GM23338 (cell line): ENCODE data around the gene SUGP1. TPM values are rescaled to one million over a fixed set of nuclear protein-coding genes. Genes with fewer than 3 reads are reported as not detected.

Source experiments
- ATAC-seq: fragments of 200-7000 bp; cut with Tn5 transposase; 3 replicates; pipeline ENCODE4 v1.9.1; 2020
- DNase-seq: peaks from one replicate; pipeline ENCODE4 v3.0.0-alpha.2; 2015; ENCODE audit warnings: low spot score
- H2AFZ ChIP-seq: fragments of 200-600 bp; sonication (generic); 2 replicates; pipeline ENCODE4 v1.8.0; 2016; ENCODE audit warnings: antibody characterized with exemption, mild to moderate bottlenecking, moderate library complexity
- H3F3A ChIP-seq: fragments of 200-600 bp; sonication (generic); replicated peaks from 2 replicates; pipeline ENCODE4 v1.8.0; 2017; ENCODE audit warnings: antibody characterized with exemption, mixed run types, low read depth
- H3K27ac ChIP-seq: fragments of 200-600 bp; sonication (generic); 2 replicates; pipeline ENCODE4 v1.6.1; 2016; ENCODE audit warnings: low read depth
- H3K27me3 ChIP-seq: fragments of 200-600 bp; sonication (generic); 2 replicates; pipeline ENCODE4 v1.8.0; 2016; ENCODE audit warnings: mild to moderate bottlenecking, mixed run types, moderate library complexity; ENCODE audit not compliant: insufficient read depth
- H3K36me3 ChIP-seq: fragments of 200-600 bp; sonication (generic); 2 replicates; pipeline ENCODE4 v1.8.0; 2016; ENCODE audit warnings: mild to moderate bottlenecking; ENCODE audit not compliant: insufficient read depth
- H3K4me1 ChIP-seq: fragments of 200-600 bp; sonication (generic); 2 replicates; pipeline ENCODE4 v1.8.0; 2016; ENCODE audit warnings: mild to moderate bottlenecking, moderate library complexity; ENCODE audit not compliant: insufficient read depth
- H3K4me2 ChIP-seq: fragments of 200-600 bp; sonication (generic); 2 replicates; pipeline ENCODE4 v1.7.1; 2017; ENCODE audit warnings: mixed run types
- H3K4me3 ChIP-seq: fragments of 200-600 bp; sonication (generic); 2 replicates; pipeline ENCODE4 v1.6.1; 2016; ENCODE audit warnings: mixed run types
- H3K79me2 ChIP-seq: fragments of 200-600 bp; sonication (generic); replicated peaks from 2 replicates; pipeline ENCODE4 v1.8.0; 2017; ENCODE audit warnings: mild to moderate bottlenecking; ENCODE audit not compliant: insufficient read depth
- H3K9me2 ChIP-seq: fragments of 200-600 bp; sonication (generic); 2 replicates; pipeline ENCODE4 v1.8.0; 2017; ENCODE audit not compliant: insufficient read depth
- H4K20me1 ChIP-seq: fragments of 200-600 bp; sonication (generic); replicated peaks from 2 replicates; pipeline ENCODE4 v1.8.0; 2017; ENCODE audit warnings: mild to moderate bottlenecking; ENCODE audit not compliant: insufficient read depth
- H3K27ac Mint-ChIP-seq: 2 replicates; pipeline ENCODE4 v1.8.0; 2020; ENCODE audit warnings: inconsistent platforms, mild to moderate bottlenecking, moderate library complexity, mixed read lengths
- H3K27me3 Mint-ChIP-seq: 3 replicates; pipeline ENCODE4 v1.8.0; 2022; ENCODE audit warnings: low read depth, mild to moderate bottlenecking, moderate library complexity, mixed read lengths, inconsistent platforms; ENCODE audit not compliant: insufficient read depth, poor library complexity
- H3K36me3 Mint-ChIP-seq: 3 replicates; pipeline ENCODE4 v1.8.0; 2021; ENCODE audit warnings: low read depth, mild to moderate bottlenecking, inconsistent platforms, moderate library complexity, mixed read lengths
- H3K4me1 Mint-ChIP-seq: 3 replicates; pipeline ENCODE4 v1.8.0; 2020; ENCODE audit warnings: mild to moderate bottlenecking, inconsistent platforms, mixed read lengths
- H3K4me3 Mint-ChIP-seq: 3 replicates; pipeline ENCODE4 v1.8.0; 2021; ENCODE audit warnings: moderate library complexity, mild to moderate bottlenecking, inconsistent platforms, mixed read lengths
- H3K9me3 Mint-ChIP-seq: 3 replicates; pipeline ENCODE4 v1.8.0; 2020; ENCODE audit warnings: moderate library complexity, mild to moderate bottlenecking, inconsistent platforms, mixed read lengths
- CREB1 ChIP-seq: fragments of 250-450 bp; sonication (Bioruptor Pico); IDR thresholded peaks from 2 replicates; pipeline ENCODE4 v1.5.0; 2020; ENCODE audit warnings: low read depth, mild to moderate bottlenecking, moderate library complexity
- CTCF ChIP-seq, 2 experiments: fragments of 200-600 bp in 1 of 2; sonication (generic) in 1 of 2; conservative IDR thresholded peaks; 2 replicates each; pipeline versions ENCODE4 v1.5.1 to v1.6.1; 2016 to 2017; ENCODE audit warnings: antibody characterized with exemption in 2 of 2, low read depth in 2 of 2, mild to moderate bottlenecking in 2 of 2, moderate library complexity in 1 of 2
- EZH2 ChIP-seq: fragments of 200-600 bp; sonication (generic); IDR thresholded peaks from one replicate; pipeline ENCODE4 v1.8.0; 2017; ENCODE audit warnings: antibody characterized with exemption, mild to moderate bottlenecking, low read depth; ENCODE audit not compliant: unreplicated experiment
- EZH2phosphoT487 ChIP-seq: fragments of 200-600 bp; sonication (generic); IDR thresholded peaks from one replicate; pipeline ENCODE4 v1.8.1; 2018; ENCODE audit warnings: antibody characterized with exemption; ENCODE audit not compliant: unreplicated experiment
- NANOG ChIP-seq: IDR thresholded peaks from 2 replicates; pipeline ENCODE4 v1.6.1; 2016; ENCODE audit warnings: antibody characterized with exemption, borderline replicate concordance
- POLR2AphosphoS5 ChIP-seq: IDR thresholded peaks from 2 replicates; pipeline ENCODE4 v1.6.1; 2016; ENCODE audit warnings: antibody characterized with exemption, low read depth
- REST ChIP-seq: IDR thresholded peaks from one replicate; pipeline ENCODE4 v1.6.1; 2018; ENCODE audit warnings: antibody characterized with exemption; ENCODE audit not compliant: unreplicated experiment
- STAT1 ChIP-seq: IDR thresholded peaks from one replicate; pipeline ENCODE4 v1.6.1; 2016; ENCODE audit warnings: antibody characterized with exemption; ENCODE audit not compliant: unreplicated experiment
- ZNF114 ChIP-seq: fragments of 250-450 bp; sonication (Bioruptor Pico); IDR thresholded peaks from 2 replicates; pipeline ENCODE4 v1.5.0; 2020; ENCODE audit warnings: mild to moderate bottlenecking, moderate library complexity
- ZNF331 ChIP-seq: fragments of 250-450 bp; sonication (Bioruptor Pico); IDR thresholded peaks from 2 replicates; pipeline ENCODE4 v1.5.0; 2020; ENCODE audit warnings: low read depth, mild to moderate bottlenecking, moderate library complexity
- polyA plus RNA-seq: library from polyadenylated mRNA; unstranded; fragments of >200 nt; fragmentation: Nextera tagmentation; extraction: Ambion mirVana; gene quantifications from 2 replicates; pipeline ENCODE4 v1.2.1, GENCODE V29; 2016
- total RNA-seq: library from RNA; depleted of rRNA; stranded (reverse); fragments of >200 nt; shearing (Covaris generic); gene quantifications from 2 replicates; pipeline ENCODE4 v1.2.3, GENCODE V29; 2014
- TF ChIP-seq, protein P1 (sequence below): IDR thresholded peaks from 2 replicates; pipeline ENCODE4 v1.6.1; 2016; ENCODE audit warnings: antibody characterized with exemption

The SUGP1 gene
- total and polyA plus RNA-seq, 2 experiments from 2014 or later, result 38.6 to 61.6 TPM

- TF ChIP-seq POLR2AphosphoS5, result no peak
- no peak for TF ChIP-seq ZNF331 (CRISPR knock-in tag)
- no peak for TF ChIP-seq STAT1
- TF ChIP-seq, protein P1, sequence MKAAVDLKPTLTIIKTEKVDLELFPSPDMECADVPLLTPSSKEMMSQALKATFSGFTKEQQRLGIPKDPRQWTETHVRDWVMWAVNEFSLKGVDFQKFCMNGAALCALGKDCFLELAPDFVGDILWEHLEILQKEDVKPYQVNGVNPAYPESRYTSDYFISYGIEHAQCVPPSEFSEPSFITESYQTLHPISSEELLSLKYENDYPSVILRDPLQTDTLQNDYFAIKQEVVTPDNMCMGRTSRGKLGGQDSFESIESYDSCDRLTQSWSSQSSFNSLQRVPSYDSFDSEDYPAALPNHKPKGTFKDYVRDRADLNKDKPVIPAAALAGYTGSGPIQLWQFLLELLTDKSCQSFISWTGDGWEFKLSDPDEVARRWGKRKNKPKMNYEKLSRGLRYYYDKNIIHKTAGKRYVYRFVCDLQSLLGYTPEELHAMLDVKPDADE, result no peak
- TF ChIP-seq EZH2, result no peak
- TF ChIP-seq CTCF (conservative IDR thresholded peaks at IDR 0.05; ENCODE audit: low read depth in 2 of 2), result no peak
- TF ChIP-seq EZH2phosphoT487, result no peak
- TF ChIP-seq CREB1 (CRISPR knock-in tag), result no peak
- no peak for TF ChIP-seq REST
- no peak for TF ChIP-seq ZNF114 (CRISPR knock-in tag)
Observed at GRCh38 chr19:19276386-19276785, 43.9 kb downstream of the SUGP1 start (continued).

- Histone ChIP-seq H3K4me1 (peaks cover 8% of the 10 kb centered on the region; the same call in 1 of the 2 replicates), H3K4me2 (no peak overlapping the region), H4K20me1 (no peaks in the 10 kb centered on the region), H3K36me3 (peaks cover 6% of the 10 kb centered on the region; the same call in 1 of the 2 replicates), H2AFZ (no peak overlapping the region), H3K27ac (no peak overlapping the region), H3K9me2 (no peaks in the 10 kb centered on the region), H3K27me3 (no peaks in the 10 kb centered on the region), H3K4me3 (no peak overlapping the region), H3F3A (peaks cover 8% of the 10 kb centered on the region; the same call in 1 of the 2 replicates), H3K79me2 (no peaks in the 10 kb centered on the region)
- Mint-ChIP-seq H3K4me3 (no peak overlapping the region), H3K4me1 (peaks cover 9% of the 10 kb centered on the region), H3K9me3 (no peaks in the 10 kb centered on the region), H3K36me3 (peaks cover 13% of the 10 kb centered on the region), H3K27me3 (peaks cover 16% of the 10 kb centered on the region), H3K27ac (no peak overlapping the region)
- DNase-seq, result no peak
- no peak for TF ChIP-seq NANOG
- TF ChIP-seq STAT1, result no peak
- TF ChIP-seq POLR2AphosphoS5, result no peak
- no peak for ATAC-seq
Observed at GRCh38 chr19:19274716-19275565, 45.4 kb downstream of the SUGP1 start.
